ENCODE measurements around the gene RGS19.

RGS19 gene

DNA sequence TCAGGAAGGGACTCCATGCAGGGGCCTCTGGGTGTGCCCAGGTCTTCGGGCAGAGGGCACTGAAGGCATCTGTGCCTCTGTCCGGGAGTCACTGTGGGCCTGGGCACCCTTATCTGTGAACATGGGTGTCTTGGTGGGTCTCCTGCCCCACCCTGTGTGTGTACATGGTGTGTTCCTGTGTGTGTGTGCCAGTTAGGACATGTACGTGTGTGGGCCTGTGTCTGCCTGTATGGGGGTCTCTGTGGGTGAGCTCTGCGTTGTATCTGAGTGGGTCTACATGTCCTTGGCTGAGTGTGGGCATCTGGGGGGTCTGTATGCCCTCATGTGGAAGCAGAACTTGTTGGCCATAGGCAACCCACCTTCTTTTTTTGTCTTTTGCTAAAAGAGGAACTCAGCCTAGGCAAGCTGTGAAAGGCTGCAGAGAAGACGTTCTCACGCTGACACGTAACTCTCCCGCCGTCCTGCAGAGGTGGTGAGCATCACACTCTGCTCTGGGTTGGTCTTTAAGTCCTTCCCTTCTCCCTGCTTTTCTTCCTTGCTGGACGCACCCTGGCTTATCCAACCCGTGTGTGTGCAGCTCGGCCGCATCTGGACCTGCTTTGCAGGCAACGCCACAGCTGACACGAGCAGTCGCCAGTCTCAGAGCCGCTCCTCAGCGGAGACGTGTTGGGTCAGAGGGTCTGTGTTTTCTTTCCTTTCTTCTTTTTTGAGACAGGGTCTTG lies 28.6 kb upstream of the RGS19 start:
- DNase-seq: no peak

DNA sequence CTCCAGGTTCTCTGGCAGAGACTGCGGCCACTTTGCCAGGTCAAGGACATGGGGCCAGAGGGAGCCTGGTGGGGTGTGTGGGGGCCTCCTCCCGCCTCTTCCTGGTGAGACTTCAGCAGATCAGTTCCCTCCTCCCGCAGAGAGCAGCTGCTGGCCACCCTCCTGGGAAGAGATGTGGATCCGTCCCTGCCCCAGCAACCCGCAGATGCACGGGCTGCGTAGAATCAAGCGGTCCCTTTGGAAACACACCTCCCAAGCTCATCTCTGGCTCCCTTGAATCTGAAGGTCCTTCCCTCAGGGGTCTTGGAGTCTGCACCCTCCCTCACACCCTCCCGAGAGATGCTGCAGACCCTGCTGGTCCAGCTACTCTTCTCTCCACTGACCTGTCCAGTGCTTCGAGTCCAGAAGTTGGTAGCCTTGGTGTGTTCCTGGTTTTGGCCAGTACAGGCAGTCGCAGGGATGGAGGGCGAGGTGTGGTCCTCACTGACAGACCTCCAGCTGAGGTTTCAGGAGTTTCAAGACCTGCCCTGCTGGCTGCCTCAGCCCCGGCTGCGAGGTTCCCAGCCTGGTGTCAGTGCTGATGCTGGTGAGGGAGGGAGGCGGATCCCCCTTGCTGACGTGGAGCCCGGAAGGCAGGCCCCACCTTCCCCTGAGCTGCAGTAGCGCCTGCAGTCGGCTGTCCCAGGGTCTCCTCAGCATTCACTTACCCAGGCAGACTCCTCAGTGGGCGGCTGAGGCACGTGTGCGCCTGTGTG lies 27.8 kb upstream of the RGS19 start, which contains the start of gene NPBWR2:
NPBWR2 (minus strand) TSS at position 585 of the 755 bp plus-strand sequence. CDS start 734 bp downstream, outside the sequence.
- DNase-seq: no peak

DNA sequence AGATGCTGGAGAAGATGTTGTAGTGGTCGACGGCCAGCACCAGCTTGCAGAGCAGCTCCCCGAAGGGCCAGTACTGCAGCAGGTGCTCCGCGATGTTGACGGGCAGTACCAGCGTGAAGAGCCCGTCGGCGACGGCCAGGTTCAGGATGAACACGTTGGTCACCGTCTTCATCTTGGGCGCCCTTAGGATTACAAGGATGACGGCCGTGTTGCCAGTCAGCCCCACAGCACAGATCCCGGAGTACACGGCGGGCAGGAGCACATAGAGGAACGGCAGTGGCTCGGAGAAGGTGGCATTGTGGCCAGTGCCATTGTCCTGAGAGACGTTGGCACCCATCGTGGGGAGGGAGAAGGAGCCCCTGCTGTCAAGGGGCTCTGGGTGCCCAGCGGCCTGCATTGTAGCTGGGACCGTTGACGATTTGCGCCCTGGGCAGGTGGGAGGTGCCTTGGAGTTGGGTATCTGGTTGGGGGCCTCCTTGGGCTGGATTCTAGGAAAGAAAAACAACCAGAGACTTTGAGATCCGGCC lies 27.2 kb upstream of the RGS19 start:
- DNase-seq: no peak

DNA sequence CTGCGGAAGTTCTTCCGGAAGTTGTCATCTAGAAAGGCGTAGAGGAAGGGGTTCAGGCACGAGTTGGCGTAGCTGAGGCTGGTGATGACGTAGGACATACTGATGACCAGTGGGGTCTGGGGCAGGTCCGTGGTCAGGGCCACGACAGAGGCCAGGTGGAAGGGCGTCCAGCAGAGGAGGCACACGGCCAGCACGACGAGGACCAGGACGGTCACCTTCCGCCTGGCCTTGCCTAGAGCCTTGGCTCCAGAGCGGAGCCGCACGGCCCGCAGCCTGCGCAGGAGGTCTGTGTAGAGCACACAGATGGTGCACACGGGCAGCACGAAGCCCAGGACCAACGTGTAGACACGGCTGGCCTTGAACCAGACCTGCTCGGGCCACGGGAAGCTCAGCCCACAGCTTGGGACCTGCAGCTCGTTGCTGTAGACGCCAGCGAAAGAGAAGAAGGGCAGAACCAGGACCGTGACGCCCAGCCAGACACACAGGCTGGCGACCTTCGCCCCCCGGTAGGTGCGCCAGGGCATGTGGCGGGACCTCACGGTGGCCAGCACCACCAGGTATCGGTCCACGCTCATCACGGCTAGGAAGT lies 26.6 kb upstream of the RGS19 start:
- no peak for DNase-seq

DNA sequence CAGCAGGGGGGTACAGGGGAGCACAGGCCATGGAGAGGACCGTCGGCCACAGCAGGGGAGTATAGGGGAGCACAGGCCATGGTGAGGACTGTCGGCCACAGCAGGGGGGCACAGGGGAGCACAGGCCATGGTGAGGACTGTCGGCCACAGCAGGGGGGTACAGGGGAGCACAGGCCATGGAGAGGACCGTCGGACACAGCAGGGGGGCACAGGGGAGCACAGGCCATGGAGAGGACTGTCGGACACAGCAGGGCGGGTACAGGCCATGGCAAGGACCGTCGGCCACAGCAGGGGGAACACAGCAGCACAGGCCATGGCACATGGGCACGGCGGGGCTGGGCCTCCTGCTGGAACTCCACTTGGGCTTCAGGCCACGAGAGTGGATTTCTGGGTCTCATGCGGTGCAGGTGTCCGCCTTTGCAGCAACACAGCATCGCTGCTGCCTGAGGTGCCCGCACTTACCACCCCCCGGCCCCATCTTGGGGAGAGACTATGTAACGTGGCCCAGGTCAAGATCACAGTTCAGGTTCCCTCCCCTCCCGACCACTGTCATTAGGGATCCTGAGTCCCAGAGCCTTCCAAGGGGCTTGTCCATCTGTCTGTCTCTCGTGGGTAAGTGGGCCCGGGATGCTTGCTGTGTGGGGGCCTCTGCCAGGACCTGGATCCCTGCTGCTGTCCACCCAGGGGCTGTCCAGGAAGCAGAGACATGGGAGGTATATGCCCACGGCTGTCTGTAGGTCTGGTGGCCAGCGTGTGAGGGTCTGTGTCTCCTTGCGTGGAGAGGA lies 25.5 kb upstream of the RGS19 start:
- no peak for DNase-seq

DNA sequence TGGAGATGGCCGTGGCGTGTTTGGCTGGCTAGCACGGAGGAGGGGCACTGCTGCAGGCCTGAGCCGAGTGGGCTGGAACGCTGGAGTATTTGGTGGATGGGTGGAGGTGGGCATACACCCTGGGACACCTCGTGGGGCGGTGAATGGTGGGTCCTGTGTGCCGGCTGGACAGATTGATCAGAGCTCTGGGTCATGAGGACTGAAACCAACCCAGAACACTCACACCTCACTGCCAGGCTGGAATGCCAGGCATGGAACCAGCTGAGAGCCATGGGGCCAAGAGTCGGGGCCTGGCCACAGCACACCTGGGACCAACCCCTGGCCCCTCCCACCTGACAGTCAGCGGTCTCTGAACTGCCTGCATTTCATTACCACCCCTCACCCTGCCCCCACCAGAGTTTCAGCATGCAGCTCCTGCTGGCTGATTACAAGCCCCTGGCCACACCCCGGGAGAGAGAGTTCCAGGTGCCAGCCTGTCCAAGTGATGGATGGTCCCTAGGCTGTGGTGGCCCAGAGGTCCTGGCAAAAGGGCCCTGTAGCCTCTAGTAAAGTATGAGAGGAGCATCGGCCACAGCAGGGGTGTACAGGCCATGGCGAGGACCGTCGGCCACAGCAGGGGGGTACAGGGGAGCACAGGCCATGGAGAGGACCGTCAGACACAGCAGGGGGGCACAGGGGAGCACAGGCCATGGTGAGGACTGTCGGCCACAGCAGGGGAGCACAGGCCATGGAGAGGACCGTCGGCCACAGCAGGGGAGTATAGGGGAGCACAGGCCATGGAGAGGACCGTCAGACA lies 24.8 kb upstream of the RGS19 start:
- DNase-seq: no peak

DNA sequence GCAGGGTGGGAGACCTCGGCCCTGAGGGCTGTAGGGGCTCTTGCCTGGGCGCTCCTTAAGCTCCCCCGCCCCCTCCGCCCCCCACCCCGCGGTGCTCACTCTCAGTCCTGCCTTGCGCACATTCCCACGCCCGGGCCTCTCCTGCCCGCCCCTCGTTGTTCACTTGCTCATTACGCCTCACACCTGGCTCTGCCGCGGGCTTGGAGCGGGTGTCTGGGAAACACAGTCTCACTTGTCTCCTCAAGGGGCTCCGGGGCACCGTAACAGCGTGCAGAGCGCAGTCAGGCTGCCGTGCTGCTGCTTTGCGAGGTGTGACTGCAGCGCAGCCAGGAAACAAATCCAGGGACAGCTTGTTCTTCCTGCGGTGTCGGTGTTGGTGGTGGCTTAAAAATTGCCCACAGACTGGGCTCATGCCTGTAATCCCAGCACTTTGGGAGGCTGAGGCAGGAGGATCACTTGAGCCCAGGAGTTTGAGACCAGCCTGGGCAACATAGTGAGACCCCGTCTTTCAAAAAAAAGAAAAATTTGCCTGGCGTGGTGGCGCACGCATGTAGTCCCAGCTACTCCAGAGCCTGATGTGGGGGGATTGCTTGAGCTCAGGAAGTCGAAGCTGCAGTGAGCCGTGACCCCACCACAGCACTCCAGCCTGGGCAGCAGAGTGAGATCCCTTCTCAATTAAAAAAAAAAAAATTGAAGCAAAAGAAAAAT lies 23.5 kb upstream of the RGS19 start:
- DNase-seq: no peak

DNA sequence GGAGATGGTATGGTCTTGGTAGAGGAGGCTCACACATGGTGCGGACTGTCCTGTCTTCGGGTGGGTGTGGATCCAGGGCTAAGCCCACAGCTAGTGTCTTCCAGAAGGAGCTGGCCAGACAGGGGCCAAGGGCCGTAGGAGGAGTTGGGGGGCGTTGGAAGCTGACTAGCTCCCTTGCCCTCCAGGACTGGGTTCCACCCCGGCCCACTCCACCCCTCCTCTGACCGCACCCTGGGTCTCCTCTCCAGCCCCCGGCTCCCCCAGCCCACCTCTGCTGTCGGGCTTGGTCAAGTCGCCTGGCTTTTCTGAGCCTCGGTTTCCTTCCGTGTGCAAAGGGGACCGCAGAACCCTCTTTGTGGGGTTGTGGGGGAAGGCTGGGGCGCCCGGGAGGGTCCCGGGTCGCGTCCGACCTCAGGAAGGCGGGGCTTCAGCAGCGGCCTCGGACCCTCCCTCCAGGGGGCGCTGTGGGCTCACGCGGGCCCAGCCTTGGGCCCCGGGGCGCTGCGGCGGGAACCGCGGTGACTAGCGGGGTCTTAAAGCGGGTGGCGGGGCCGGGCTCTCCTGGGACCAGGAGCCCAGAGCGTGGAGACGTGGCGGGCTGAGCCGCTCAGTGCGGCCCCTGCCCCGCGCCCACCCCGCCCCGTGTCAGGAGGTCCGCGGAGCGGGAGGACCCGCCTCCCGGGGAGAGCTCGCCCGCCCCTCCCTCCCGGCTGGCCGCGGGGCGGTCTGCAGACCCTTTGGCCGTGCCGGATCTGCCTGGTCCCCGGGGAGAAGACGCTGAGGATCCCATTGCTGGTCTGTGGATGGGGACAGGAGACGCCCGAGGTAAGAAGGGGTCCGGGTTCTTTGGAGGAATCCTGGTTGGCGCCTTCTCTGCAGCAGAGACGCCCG lies 22.7 kb upstream of the RGS19 start:
- no peak for DNase-seq

DNA sequence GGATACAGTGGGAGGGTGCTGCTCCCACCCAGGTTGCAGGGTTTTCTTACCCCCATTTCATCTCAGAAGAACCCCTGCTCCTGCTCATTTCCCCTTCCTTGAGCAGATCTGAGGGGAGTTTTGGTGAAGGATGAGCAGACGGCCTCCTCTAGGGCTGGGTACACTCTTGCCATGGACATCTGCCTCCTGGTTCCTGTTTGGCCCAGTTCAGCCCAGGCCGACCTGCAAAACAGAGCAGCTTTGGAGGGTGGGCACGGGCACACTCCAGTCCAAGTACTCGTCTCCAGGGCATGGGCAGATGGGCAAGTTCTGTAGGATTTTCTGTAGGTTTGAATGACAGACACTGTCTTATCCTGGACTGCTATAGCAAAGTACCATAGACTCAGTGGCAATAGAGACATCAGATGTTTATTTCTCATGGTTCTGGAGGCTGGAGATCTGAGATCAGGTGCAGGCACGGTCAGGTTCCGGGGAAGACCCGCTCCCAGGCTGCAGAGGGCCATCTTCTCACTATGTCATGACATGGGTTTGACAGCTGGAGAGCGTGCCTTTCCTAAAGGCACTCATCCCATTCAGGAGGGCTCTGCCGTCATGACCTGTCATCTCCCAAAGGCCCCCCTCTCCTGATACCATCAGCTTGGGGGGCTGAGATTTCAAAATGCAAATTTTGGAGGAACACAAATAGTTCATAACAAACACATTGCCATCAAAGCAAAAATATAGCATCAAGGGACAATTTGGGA lies 21.8 kb upstream of the RGS19 start:
- DNase-seq: no peak

DNA sequence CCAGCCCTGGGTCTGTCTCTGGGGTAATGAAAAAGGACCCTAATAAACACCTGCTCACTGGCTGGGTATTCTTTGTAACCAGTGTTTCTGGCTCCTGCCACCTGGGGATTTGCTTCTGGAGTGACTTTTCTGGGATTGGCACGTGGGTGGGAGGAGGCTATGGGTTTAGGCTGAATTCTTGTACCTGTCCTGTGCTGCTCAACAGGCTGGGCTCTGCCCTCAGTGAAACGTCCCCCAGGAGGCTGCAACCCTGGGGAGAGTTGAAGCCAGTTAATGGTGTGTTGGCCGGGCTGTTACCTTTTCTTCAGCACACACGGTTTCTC lies 21.2 kb upstream of the RGS19 start:
- DNase-seq: no peak

DNA sequence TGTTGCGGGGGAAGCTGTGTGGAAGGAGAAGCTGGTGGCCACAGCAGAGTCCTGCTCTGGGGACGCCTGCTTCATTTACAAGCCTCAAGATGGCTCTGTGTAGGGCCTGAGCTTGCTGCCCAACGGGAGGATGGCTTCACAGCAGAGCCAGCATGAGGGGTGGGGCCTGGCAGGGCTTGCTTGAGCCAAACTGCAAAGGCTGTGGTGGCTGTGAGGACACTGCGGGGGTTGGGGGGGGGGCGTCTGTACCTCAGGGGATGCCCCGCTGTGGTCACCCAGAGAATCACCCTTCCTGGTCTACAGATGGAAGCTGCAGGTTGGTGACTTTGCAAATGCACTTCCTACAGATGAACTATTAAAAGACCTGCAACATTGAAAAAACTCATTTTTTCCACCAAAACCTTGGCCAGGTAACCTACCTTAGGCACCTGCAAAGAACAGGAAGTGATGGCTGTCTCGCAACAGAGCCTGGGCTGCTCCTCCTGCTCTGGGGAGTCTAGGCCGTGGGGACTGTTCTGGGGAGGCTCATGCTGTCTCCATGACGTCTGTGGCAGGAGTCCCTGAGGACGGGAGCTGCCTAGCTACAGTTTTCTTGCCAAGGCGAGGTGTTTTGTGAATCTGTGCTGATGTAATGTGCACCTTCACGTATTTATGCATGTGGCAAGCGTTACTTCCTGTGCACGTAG lies 20.7 kb upstream of the RGS19 start:
- DNase-seq: no peak

DNA sequence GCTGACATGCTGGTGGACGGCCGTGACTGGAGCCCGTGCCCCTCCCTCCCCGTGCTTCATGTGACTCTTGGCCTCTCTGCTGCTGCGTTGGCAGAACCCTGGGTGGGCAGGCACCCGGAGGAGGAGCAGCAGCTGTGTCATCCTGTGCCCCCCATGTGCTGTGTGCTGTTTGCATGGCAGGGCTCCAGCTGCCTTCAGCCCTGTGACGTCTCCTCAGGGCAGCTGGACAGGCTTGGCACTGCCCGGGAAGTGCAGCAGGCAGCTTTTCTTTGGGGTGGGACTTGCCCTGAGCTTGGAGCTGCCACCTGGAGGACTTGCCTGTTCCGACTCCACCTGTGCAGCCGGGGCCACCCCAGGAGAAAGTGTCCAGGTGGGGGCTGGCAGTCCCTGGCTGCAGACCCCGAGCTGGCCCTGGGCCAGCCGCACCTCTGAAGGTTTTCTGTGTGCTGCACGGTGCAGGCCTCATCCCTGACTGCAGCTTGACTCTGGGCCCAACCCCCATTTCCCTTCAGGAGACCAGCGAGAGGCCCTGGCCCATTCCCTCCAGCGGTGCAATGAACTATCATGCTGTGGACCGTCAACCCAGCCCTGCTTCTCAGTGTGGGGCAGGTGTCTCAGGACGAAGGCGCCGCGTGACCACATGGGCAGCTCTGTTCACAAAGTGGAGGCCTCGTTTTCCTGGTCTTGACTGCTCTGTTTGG lies 19.9 kb upstream of the RGS19 start:
- no peak for DNase-seq

DNA sequence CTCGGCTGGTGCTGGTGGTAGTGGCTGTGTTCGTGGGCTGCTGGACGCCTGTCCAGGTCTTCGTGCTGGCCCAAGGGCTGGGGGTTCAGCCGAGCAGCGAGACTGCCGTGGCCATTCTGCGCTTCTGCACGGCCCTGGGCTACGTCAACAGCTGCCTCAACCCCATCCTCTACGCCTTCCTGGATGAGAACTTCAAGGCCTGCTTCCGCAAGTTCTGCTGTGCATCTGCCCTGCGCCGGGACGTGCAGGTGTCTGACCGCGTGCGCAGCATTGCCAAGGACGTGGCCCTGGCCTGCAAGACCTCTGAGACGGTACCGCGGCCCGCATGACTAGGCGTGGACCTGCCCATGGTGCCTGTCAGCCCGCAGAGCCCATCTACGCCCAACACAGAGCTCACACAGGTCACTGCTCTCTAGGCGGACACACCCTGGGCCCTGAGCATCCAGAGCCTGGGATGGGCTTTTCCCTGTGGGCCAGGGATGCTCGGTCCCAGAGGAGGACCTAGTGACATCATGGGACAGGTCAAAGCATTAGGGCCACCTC lies 19.2 kb upstream of the RGS19 start:
- DNase-seq: no peak

DNA sequence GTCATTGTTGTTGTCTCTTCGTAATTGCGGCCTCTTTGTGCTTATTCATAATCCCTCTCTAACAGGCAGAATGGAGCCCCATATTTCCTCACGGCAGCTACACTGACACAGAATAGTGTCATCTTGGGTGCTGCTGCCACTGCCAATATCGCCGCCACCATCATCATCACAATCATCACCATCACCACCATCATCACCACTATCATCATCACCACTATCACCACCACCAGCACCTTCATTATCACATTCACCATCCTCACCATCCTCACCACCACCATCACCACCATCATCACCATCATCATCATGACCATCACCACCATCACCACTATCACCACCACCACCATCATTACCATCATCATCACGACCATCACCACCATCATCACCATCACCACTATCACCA lies 17.2 kb upstream of the RGS19 start:
- no peak for DNase-seq

DNA sequence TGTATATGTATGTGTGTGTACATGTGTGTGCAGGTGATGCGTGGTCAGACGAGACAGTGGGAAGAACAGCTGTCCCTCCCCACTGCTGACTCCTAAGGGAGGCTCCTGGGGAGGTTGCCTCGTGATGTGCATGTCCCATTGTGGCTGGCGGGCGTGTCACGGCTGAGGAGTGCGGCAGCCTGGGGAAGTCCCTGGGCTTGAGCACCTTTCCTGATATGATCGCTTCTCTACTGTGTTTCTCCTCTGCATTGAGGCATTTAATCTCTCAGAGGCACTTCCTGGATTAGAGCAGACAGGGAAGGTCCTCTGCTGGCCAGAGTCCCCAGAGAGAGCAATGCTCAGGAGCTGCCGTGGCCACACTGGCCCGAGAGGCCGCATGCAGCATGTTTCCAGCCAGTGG lies 16.6 kb upstream of the RGS19 start:
- no peak for DNase-seq

DNA sequence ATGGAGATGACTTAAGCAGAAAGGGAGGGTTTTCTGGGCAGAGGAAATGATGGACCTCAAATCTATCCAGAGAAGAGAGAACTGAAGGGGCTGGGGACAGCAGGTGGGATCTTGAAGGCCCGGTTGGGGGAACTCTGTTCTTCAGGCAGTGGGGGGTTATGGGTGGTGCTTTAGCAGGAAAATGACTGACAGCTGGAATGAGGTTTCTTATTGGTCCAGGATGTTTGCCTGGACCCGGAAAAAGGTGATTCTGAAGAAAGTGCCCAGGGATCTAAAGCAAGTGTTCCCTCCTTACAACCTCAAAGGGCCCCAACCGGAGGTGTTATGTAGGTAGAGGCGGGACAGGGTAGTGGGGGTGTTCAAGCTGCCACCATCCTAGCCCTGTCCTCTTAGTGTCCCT lies 16.1 kb upstream of the RGS19 start:
- no peak for DNase-seq

DNA sequence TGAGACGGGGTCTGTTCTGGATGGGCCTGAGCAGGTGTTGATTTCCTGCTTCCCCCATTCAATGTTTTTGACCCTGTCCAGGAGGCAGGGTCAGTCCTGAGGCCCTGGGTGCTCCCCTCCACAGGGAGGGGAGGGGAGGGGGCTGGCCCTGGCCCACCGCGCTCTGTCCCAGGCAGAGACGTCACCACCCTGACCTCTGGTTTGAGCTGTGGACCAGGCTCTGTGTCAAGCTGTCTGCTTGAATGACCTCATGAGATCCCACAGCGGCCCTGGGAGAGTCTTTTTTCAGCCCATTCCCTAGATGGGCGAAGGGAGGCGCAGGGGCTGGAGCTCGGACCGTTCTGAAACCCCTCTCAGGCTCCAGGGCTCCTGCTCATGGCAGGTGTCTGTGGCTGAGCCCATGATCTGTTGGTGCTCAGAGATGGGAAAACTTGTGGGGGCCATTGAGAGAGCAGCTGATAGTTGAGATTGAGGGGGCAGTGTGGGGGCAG lies 13.7 kb upstream of the RGS19 start:
- DNase-seq: no peak
